Ramos (cell line): ENCODE results near the gene HOXA11.

ENCODE experiments used
- in situ Hi-C: fragments of 300-500 bp; cut with MboI; formaldehyde crosslinking; loops from one replicate; pipeline ENCODE4 v1.14.3; 2022; ENCODE audit warnings: low sequenced_read_pairs; ENCODE audit not compliant: unreplicated experiment

Gene HOXA11

GRCh38 chr7:27152816-27153442, 32.1 kb downstream of the HOXA11 start:
- in situ Hi-C loops, result loop anchor here (10.0 to 25.0 kb wide), 4 partner anchors 478 to 1266 kb away; no protein-coding TSS in a partner anchor

- in situ Hi-C loops, result loop anchor here (10.0 to 25.0 kb wide), 4 partner anchors 477 to 1265 kb away; no protein-coding TSS in a partner anchor
Measured at GRCh38 chr7:27151931-27152815, 32.9 kb downstream of the HOXA11 start, which contains the start of gene HOXA3. TSS of gene HOXA3 (minus strand) at chr7:27152583. CDS start at chr7:27110640, 41,943 bp downstream.

- in situ Hi-C loops, result loop anchor here (10.0 to 25.0 kb wide), 4 partner anchors 477 to 1264 kb away; no protein-coding TSS in a partner anchor
Measured at GRCh38 chr7:27151341-27151930, 33.6 kb downstream of the HOXA11 start.

GRCh38 chr7:27150568-27151340, 34.3 kb downstream of the HOXA11 start:
- in situ Hi-C loops, result loop anchor here (10.0 to 25.0 kb wide), 4 partner anchors 476 to 1263 kb away; no protein-coding TSS in a partner anchor

GRCh38 chr7:27149842-27150567, 35.0 kb downstream of the HOXA11 start:
- in situ Hi-C loops, result loop anchor here (10.0 to 25.0 kb wide), 5 partner anchors 295 to 1263 kb away; no protein-coding TSS in a partner anchor

GRCh38 chr7:27148756-27149641, 36.0 kb downstream of the HOXA11 start:
- in situ Hi-C loops, result loop anchor here (10.0 kb wide), 1 partner anchor 294 kb away; no protein-coding TSS in a partner anchor

- in situ Hi-C loops, result loop anchor here (10.0 kb wide), 1 partner anchor 293 kb away; no protein-coding TSS in a partner anchor
Measured at GRCh38 chr7:27148031-27148755, 36.8 kb downstream of the HOXA11 start.

GRCh38 chr7:27147199-27148030, 37.6 kb downstream of the HOXA11 start, which contains the start of gene HOXA6:
TSS of gene HOXA6 (minus strand) at chr7:27147774. CDS start at chr7:27147749, 25 bp downstream.
- in situ Hi-C loops, result loop anchor here (10.0 kb wide), 1 partner anchor 293 kb away; no protein-coding TSS in a partner anchor

GRCh38 chr7:27146491-27147198, 38.4 kb downstream of the HOXA11 start:
- in situ Hi-C loops, result loop anchor here (10.0 kb wide), 1 partner anchor 292 kb away; no protein-coding TSS in a partner anchor

- in situ Hi-C loops, result loop anchor here (10.0 kb wide), 1 partner anchor 291 kb away; no protein-coding TSS in a partner anchor
Measured at GRCh38 chr7:27145914-27146412, 39.1 kb downstream of the HOXA11 start.

GRCh38 chr7:27145165-27145913, 39.7 kb downstream of the HOXA11 start:
- in situ Hi-C loops, result loop anchor here (10.0 kb wide), 1 partner anchor 291 kb away; no protein-coding TSS in a partner anchor

- in situ Hi-C loops, result loop anchor here (10.0 kb wide), 1 partner anchor 290 kb away; no protein-coding TSS in a partner anchor
Measured at GRCh38 chr7:27144781-27145164, 40.3 kb downstream of the HOXA11 start.

GRCh38 chr7:27143950-27144780, 40.9 kb downstream of the HOXA11 start:
- in situ Hi-C loops, result loop anchor here (10.0 kb wide), 1 partner anchor 289 kb away; no protein-coding TSS in a partner anchor
